Activated CD8-positive, alpha-beta T cell treated with anti-CD3 and anti-CD28 coated beads, Interleukin-2, amount 10 ng/mL, durations not matched to agents 7 days and 5 days (primary cell): ENCODE data around the gene ZNF771. TPM values are rescaled to one million over a fixed set of nuclear protein-coding genes. Genes with fewer than 3 reads are reported as not detected.

ENCODE experiments used
- ATAC-seq: fragments of 150-1000 bp; cut with Tn5 transposase; one replicate; pipeline ENCODE4 v1.10.0; 2021; ENCODE audit warnings: moderate library complexity
- CTCF ChIA-PET: fragments of 350-600 bp; sonication (Branson Sonifier 250); formaldehyde crosslinking; loops from one replicate; lab custom pipeline; 2021; ENCODE audit warnings: antibody characterized with exemption; lab: Charles Lee
- POLR2A ChIA-PET: fragments of 350-600 bp; sonication (Branson Sonifier 250); formaldehyde crosslinking; loops from one replicate; lab custom pipeline; 2021; ENCODE audit warnings: antibody characterized with exemption; lab: Charles Lee
- DNase-seq: peaks from one replicate; pipeline ENCODE4 v3.0.0-alpha.2; 2020
- H3K27ac Mint-ChIP-seq: one replicate; pipeline ENCODE4 v1.8.0; 2021; ENCODE audit warnings: mild to moderate bottlenecking, mixed read lengths
- H3K27me3 Mint-ChIP-seq: one replicate; pipeline ENCODE4 v1.8.0; 2021; ENCODE audit warnings: low read depth, mixed read lengths
- H3K36me3 Mint-ChIP-seq: one replicate; pipeline ENCODE4 v1.8.0; 2021; ENCODE audit warnings: low read depth, mixed read lengths
- H3K4me1 Mint-ChIP-seq: one replicate; pipeline ENCODE4 v1.8.0; 2021; ENCODE audit warnings: low read depth, mixed read lengths
- H3K4me3 Mint-ChIP-seq: one replicate; pipeline ENCODE4 v1.8.0; 2021; ENCODE audit warnings: mild to moderate bottlenecking, mixed read lengths
- H3K9me3 Mint-ChIP-seq: one replicate; pipeline ENCODE4 v1.8.0; 2022; ENCODE audit warnings: mixed read lengths; ENCODE audit not compliant: insufficient read depth
- total RNA-seq, 2 experiments: library from RNA; stranded (reverse); gene quantifications; one replicate each; pipeline ENCODE4 v1.2.3, GENCODE V29; 2021

The ZNF771 gene
- total RNA-seq, 2 experiments from 2014 or later, result 3.3 to 3.9 TPM

GRCh38 chr16:30416624-30417528 is 9.5 kb downstream of the ZNF771 start:
- Mint-ChIP-seq H3K4me1 (peaks cover 33% of the 10 kb centered on the region), H3K27me3 (no peaks in the 10 kb centered on the region), H3K36me3 (peaks cover 47% of the 10 kb centered on the region), H3K27ac (peak overlapping the region; percentile 58), H3K9me3 (no peaks in the 10 kb centered on the region), H3K4me3 (peak overlapping the region; percentile 32)
- ATAC-seq (no peak), DNase-seq (no peak)
- ChIA-PET CTCF (interaction anchor here (0.5 to 4.0 kb wide), 12 partner anchors 9 to 212 kb away, joined by 3 to 44 read pairs (median 6); partner anchors contain the start of genes DCTPP1, ITGAL, TBC1D10B and ZNF771), POLR2A (interaction anchor here (0.6 to 2.0 kb wide), 8 partner anchors 9 to 325 kb away, joined by 3 to 8 read pairs (median 4); partner anchors contain the start of genes DCTPP1, SEPTIN1, TBX6 and ZNF48)

GRCh38 chr16:30417529-30418349 is 10.3 kb downstream of the ZNF771 start:
- H3K4me1 Mint-ChIP-seq, result peaks cover 25% of the 10 kb centered on the region
- ATAC-seq, result peak; percentile 88
- H3K27ac Mint-ChIP-seq, result peak overlapping the region; percentile 55
- peak; percentile 92 for DNase-seq
- no peaks in the 10 kb centered on the region for H3K27me3 Mint-ChIP-seq
- peaks cover 43% of the 10 kb centered on the region for H3K36me3 Mint-ChIP-seq
- peak overlapping the region; percentile 61 for H3K4me3 Mint-ChIP-seq
- CTCF ChIA-PET, result interaction anchor here (0.5 to 4.0 kb wide), 15 partner anchors 9 to 326 kb away, joined by 3 to 44 read pairs (median 4); partner anchors contain the start of genes DCTPP1, ITGAL, SEPTIN1 and TBC1D10B
- no peaks in the 10 kb centered on the region for H3K9me3 Mint-ChIP-seq
- POLR2A ChIA-PET, result interaction anchor here (0.6 to 2.0 kb wide), 15 partner anchors 8 to 326 kb away, joined by 3 to 8 read pairs (median 3); partner anchors contain the start of genes DCTPP1, SEPTIN1, SRCAP and TBX6

- no peaks in the 10 kb centered on the region for H3K27me3 Mint-ChIP-seq
- no peak for DNase-seq
- ATAC-seq, result no peak
- POLR2A ChIA-PET, result interaction anchor here (0.6 to 2.0 kb wide), 15 partner anchors 9 to 740 kb away, joined by 3 to 8 read pairs (median 4); partner anchors contain the start of genes DCTPP1, SEPTIN1, SRCAP and ZNF48
- H3K9me3 Mint-ChIP-seq, result no peaks in the 10 kb centered on the region
- H3K27ac Mint-ChIP-seq, result peak overlapping the region; percentile 80
- peak overlapping the region; percentile 61 for H3K4me3 Mint-ChIP-seq
- H3K4me1 Mint-ChIP-seq, result peaks cover 23% of the 10 kb centered on the region
- peaks cover 47% of the 10 kb centered on the region for H3K36me3 Mint-ChIP-seq
- CTCF ChIA-PET, result interaction anchor here (0.8 to 4.0 kb wide), 14 partner anchors 10 to 327 kb away, joined by 3 to 44 read pairs (median 4); partner anchors contain the start of genes DCTPP1, ITGAL, TBC1D10B and TBX6
Measured at GRCh38 chr16:30418350-30419181, 11.2 kb downstream of the ZNF771 start.

GRCh38 chr16:30421010-30421409 is 13.6 kb downstream of the ZNF771 start:
- Mint-ChIP-seq H3K27me3 (no peaks in the 10 kb centered on the region), H3K9me3 (no peaks in the 10 kb centered on the region), H3K27ac (no peak overlapping the region), H3K36me3 (peaks cover 56% of the 10 kb centered on the region), H3K4me3 (no peak overlapping the region), H3K4me1 (peaks cover 28% of the 10 kb centered on the region)
- ChIA-PET CTCF (interaction anchor here (1.2 to 4.0 kb wide), 3 partner anchors 9 to 14 kb away, joined by 3 to 44 read pairs (median 4); partner anchors contain the start of genes DCTPP1 and ZNF771), POLR2A (no interaction called here)
- DNase-seq (no peak), ATAC-seq (no peak)

- Mint-ChIP-seq H3K27ac (peak overlapping the region; percentile 22), H3K4me3 (no peak overlapping the region), H3K27me3 (no peaks in the 10 kb centered on the region), H3K9me3 (no peaks in the 10 kb centered on the region), H3K36me3 (peaks cover 44% of the 10 kb centered on the region), H3K4me1 (peaks cover 34% of the 10 kb centered on the region)
- DNase-seq, result no peak
- no peak for ATAC-seq
- ChIA-PET POLR2A (interaction anchor here (2.9 kb wide), 1 partner anchor 44 kb away, joined by 27 read pairs; the partner anchor contains the start of gene ITGAL), CTCF (interaction anchor here (1.5 kb wide), 1 partner anchor 19 kb away, joined by 4 read pairs; no protein-coding TSS in a partner anchor)
Measured at GRCh38 chr16:30428055-30428454, 20.6 kb downstream of the ZNF771 start.

GRCh38 chr16:30429418-30429677 is 21.9 kb downstream of the ZNF771 start:
- no peak for ATAC-seq
- H3K4me3 Mint-ChIP-seq, result no peak overlapping the region
- H3K36me3 Mint-ChIP-seq, result peaks cover 33% of the 10 kb centered on the region
- CTCF ChIA-PET, result interaction anchor here (0.6 to 2.4 kb wide), 67 partner anchors 10 to 337 kb away, joined by 3 to 80 read pairs (median 7); partner anchors contain the start of genes FBRS, ITGAL, PHKG2 and PRR14
- no peaks in the 10 kb centered on the region for H3K9me3 Mint-ChIP-seq
- peaks cover 39% of the 10 kb centered on the region for H3K4me1 Mint-ChIP-seq
- POLR2A ChIA-PET, result interaction anchor here (0.7 to 2.9 kb wide), 21 partner anchors 10 to 186 kb away, joined by 3 to 27 read pairs (median 4); partner anchors contain the start of genes ITGAL, SEPHS2, ZNF747 and ZNF764
- no peak for DNase-seq
- H3K27me3 Mint-ChIP-seq, result no peaks in the 10 kb centered on the region
- H3K27ac Mint-ChIP-seq, result no peak overlapping the region

GRCh38 chr16:30429678-30430427 is 22.4 kb downstream of the ZNF771 start, which contains the start of gene DCTPP1:
Gene DCTPP1, minus strand, starts transcription at chr16:30430030. Its CDS starts 50 bp downstream, at chr16:30429980.
- Mint-ChIP-seq H3K36me3 (peaks cover 29% of the 10 kb centered on the region), H3K9me3 (no peaks in the 10 kb centered on the region), H3K27ac (no peak within 1 kb of the TSS), H3K4me1 (peaks cover 40% of the 10 kb centered on the region), H3K27me3 (no peaks in the 10 kb centered on the region), H3K4me3 (no peak within 1 kb of the TSS)
- ATAC-seq, result peak; percentile 99
- DNase-seq, result peak; percentile 99
- ChIA-PET POLR2A (interaction anchor here (0.7 to 2.9 kb wide), 21 partner anchors 10 to 185 kb away, joined by 3 to 27 read pairs (median 4); partner anchors contain the start of genes ITGAL, SEPHS2, ZNF747 and ZNF764), CTCF (interaction anchor here (0.6 to 2.4 kb wide), 66 partner anchors 9 to 338 kb away, joined by 3 to 80 read pairs (median 7); partner anchors contain the start of genes FBRS, ITGAL, PHKG2 and PRR14)

- Mint-ChIP-seq H3K36me3 (peaks cover 27% of the 10 kb centered on the region), H3K4me3 (no peak overlapping the region), H3K9me3 (no peaks in the 10 kb centered on the region), H3K27ac (no peak overlapping the region), H3K4me1 (peaks cover 43% of the 10 kb centered on the region), H3K27me3 (no peaks in the 10 kb centered on the region)
- ChIA-PET CTCF (interaction anchor here (0.9 to 2.4 kb wide), 46 partner anchors 11 to 338 kb away, joined by 3 to 80 read pairs (median 10); partner anchors contain the start of genes FBRS, ITGAL, PHKG2 and SEPHS2), POLR2A (interaction anchor here (0.6 to 2.9 kb wide), 19 partner anchors 9 to 204 kb away, joined by 3 to 27 read pairs (median 5); partner anchors contain the start of genes ITGAL, SEPHS2, ZNF747 and ZNF764)
- ATAC-seq, result peak; percentile 13
- DNase-seq, result no peak
Measured at GRCh38 chr16:30430428-30430970, 23.1 kb downstream of the ZNF771 start.

GRCh38 chr16:30434852-30435251 is 27.4 kb downstream of the ZNF771 start:
- no peaks in the 10 kb centered on the region for H3K27me3 Mint-ChIP-seq
- POLR2A ChIA-PET, result interaction anchor here (0.9 to 1.6 kb wide), 4 partner anchors 10 to 215 kb away, joined by 3 to 6 read pairs (median 3); no protein-coding TSS in a partner anchor
- H3K36me3 Mint-ChIP-seq, result no peaks in the 10 kb centered on the region
- H3K9me3 Mint-ChIP-seq, result no peaks in the 10 kb centered on the region
- H3K4me1 Mint-ChIP-seq, result peaks cover 21% of the 10 kb centered on the region
- CTCF ChIA-PET, result interaction anchor here (0.6 to 0.8 kb wide), 2 partner anchors 13 to 101 kb away, joined by 3 read pairs; no protein-coding TSS in a partner anchor
- H3K27ac Mint-ChIP-seq, result peak overlapping the region; percentile 14
- DNase-seq, result no peak
- ATAC-seq, result no peak
- no peak overlapping the region for H3K4me3 Mint-ChIP-seq
